H9 (cell line): ENCODE data around the gene TSSC4. TPM values are rescaled to one million over a fixed set of nuclear protein-coding genes. Genes with fewer than 3 reads are reported as not detected.

ENCODE experiments used
- DNase-seq: peaks from one replicate; pipeline ENCODE4 v3.0.0-alpha.2; 2017
- H2AFZ ChIP-seq: one replicate; pipeline ENCODE4 v1.6.1; 2013; ENCODE audit warnings: mild to moderate bottlenecking, low read length, control low read depth, moderate library complexity
- H2AK5ac ChIP-seq: 2 replicates; pipeline ENCODE4 v1.6.1; 2013; ENCODE audit warnings: low read length, control low read depth, mixed read lengths; ENCODE audit not compliant: insufficient read length
- H2BK120ac ChIP-seq: one replicate; pipeline ENCODE4 v1.6.1; 2013; ENCODE audit warnings: low read depth, mild to moderate bottlenecking, low read length, control low read depth, inconsistent platforms; ENCODE audit not compliant: poor library complexity, severe bottlenecking
- H2BK12ac ChIP-seq: 2 replicates; pipeline ENCODE4 v1.6.1; 2013; ENCODE audit warnings: low read length, control low read depth, mixed read lengths, low read depth; ENCODE audit not compliant: insufficient read length
- H2BK15ac ChIP-seq: 2 replicates; pipeline ENCODE4 v1.6.1; 2013; ENCODE audit warnings: low read depth, low read length, control low read depth
- H2BK20ac ChIP-seq: one replicate; pipeline ENCODE4 v1.6.1; 2013; ENCODE audit warnings: low read depth, mild to moderate bottlenecking, low read length, control low read depth, inconsistent platforms; ENCODE audit not compliant: poor library complexity, severe bottlenecking
- H2BK5ac ChIP-seq: 2 replicates; pipeline ENCODE4 v1.6.1; 2013; ENCODE audit warnings: low read length, control low read depth, mixed read lengths; ENCODE audit not compliant: insufficient read length
- H3K14ac ChIP-seq: 2 replicates; pipeline ENCODE4 v1.6.1; 2013; ENCODE audit warnings: low read length, control low read depth; ENCODE audit not compliant: insufficient read depth
- H3K18ac ChIP-seq: 2 replicates; pipeline ENCODE4 v1.6.1; 2013; ENCODE audit warnings: low read depth, mild to moderate bottlenecking, mixed read lengths, low read length, control low read depth; ENCODE audit not compliant: insufficient read length
- H3K23ac ChIP-seq: 2 replicates; pipeline ENCODE4 v1.6.1; 2013; ENCODE audit warnings: low read length, control low read depth, mixed read lengths, low read depth; ENCODE audit not compliant: insufficient read length
- H3K23me2 ChIP-seq: 2 replicates; pipeline ENCODE4 v1.6.1; 2013; ENCODE audit warnings: low read depth, mild to moderate bottlenecking, mixed read lengths, low read length, control low read depth; ENCODE audit not compliant: insufficient read length, poor library complexity, severe bottlenecking
- H3K27ac ChIP-seq: 2 replicates; pipeline ENCODE4 v1.5.1; 2013; ENCODE audit warnings: low read length, control low read depth, mixed read lengths, low read depth; ENCODE audit not compliant: insufficient read length
- H3K27me3 ChIP-seq: 2 replicates; pipeline ENCODE4 v1.6.1; 2013; ENCODE audit warnings: low read length, control low read depth, inconsistent platforms; ENCODE audit not compliant: insufficient read depth
- H3K4ac ChIP-seq: 2 replicates; pipeline ENCODE4 v1.6.1; 2013; ENCODE audit warnings: low read depth, mild to moderate bottlenecking, control low read depth, inconsistent platforms, low read length, moderate library complexity
- H3K4me1 ChIP-seq: 2 replicates; pipeline ENCODE4 v1.6.1; 2013; ENCODE audit warnings: low read length, control low read depth, inconsistent platforms; ENCODE audit not compliant: insufficient read depth
- H3K4me2 ChIP-seq: 2 replicates; pipeline ENCODE4 v1.6.1; 2013; ENCODE audit warnings: low read length, control low read depth, mixed read lengths; ENCODE audit not compliant: insufficient read length, insufficient read depth
- H3K56ac ChIP-seq: 2 replicates; pipeline ENCODE4 v1.6.1; 2013; ENCODE audit warnings: low read depth, mild to moderate bottlenecking, mixed read lengths, low read length, control low read depth; ENCODE audit not compliant: insufficient read length
- H3K79me1 ChIP-seq: 2 replicates; pipeline ENCODE4 v1.6.1; 2013; ENCODE audit warnings: low read depth, mild to moderate bottlenecking, moderate library complexity, low read length, control low read depth, inconsistent platforms; ENCODE audit not compliant: insufficient read depth, poor library complexity, severe bottlenecking
- H3K79me2 ChIP-seq: 2 replicates; pipeline ENCODE4 v1.6.1; 2013; ENCODE audit warnings: low read length, control low read depth, inconsistent platforms; ENCODE audit not compliant: insufficient read depth
- H3K9ac ChIP-seq: 2 replicates; pipeline ENCODE4 v1.6.1; 2013; ENCODE audit warnings: low read length, control low read depth, mixed read lengths; ENCODE audit not compliant: insufficient read length; ENCODE audit errors: extremely low read depth
- H3K9me3 ChIP-seq: one replicate; pipeline ENCODE4 v1.6.1; 2013; ENCODE audit warnings: low read depth, low read length, inconsistent platforms; ENCODE audit not compliant: control insufficient read depth
- H3T11ph ChIP-seq: one replicate; pipeline ENCODE4 v1.6.1; 2013; ENCODE audit warnings: mild to moderate bottlenecking, low read length, control low read depth, inconsistent platforms
- H4K20me1 ChIP-seq: one replicate; pipeline ENCODE4 v1.6.1; 2013; ENCODE audit not compliant: control insufficient read depth, insufficient read length, insufficient read depth
- H4K5ac ChIP-seq: 2 replicates; pipeline ENCODE4 v1.6.1; 2013; ENCODE audit warnings: low read depth, mild to moderate bottlenecking, mixed read lengths, low read length, control low read depth; ENCODE audit not compliant: insufficient read length
- H4K8ac ChIP-seq: replicated peaks from 2 replicates; pipeline ENCODE4 v1.6.1; 2013; ENCODE audit warnings: low read length, control low read depth, mixed read lengths, low read depth; ENCODE audit not compliant: insufficient read length
- H4K91ac ChIP-seq: 2 replicates; pipeline ENCODE4 v1.6.1; 2013; ENCODE audit warnings: low read depth, mild to moderate bottlenecking, moderate library complexity, mixed read lengths, low read length, control low read depth; ENCODE audit not compliant: insufficient read length
- H3K27ac Mint-ChIP-seq, 3 experiments: 2 replicates in 2 of 3; 3 replicates in 1 of 3; pipeline ENCODE4 v1.8.0; 2020 to 2021; ENCODE audit warnings: mixed read lengths in 3 of 3, mild to moderate bottlenecking in 1 of 3, moderate library complexity in 1 of 3
- H3K27me3 Mint-ChIP-seq: 2 replicates; pipeline ENCODE4 v1.8.0; 2021; ENCODE audit warnings: low read depth, mild to moderate bottlenecking, moderate library complexity, mixed read lengths
- H3K36me3 Mint-ChIP-seq, 3 experiments: 2 replicates in 2 of 3; 3 replicates in 1 of 3; pipeline ENCODE4 v1.8.0; 2020 to 2021; ENCODE audit warnings: low read depth in 3 of 3, mixed read lengths in 3 of 3; ENCODE audit not compliant: insufficient read depth in 1 of 3
- H3K4me1 Mint-ChIP-seq, 2 experiments: 2 replicates each; pipeline ENCODE4 v1.8.0; 2020; ENCODE audit warnings: mixed read lengths in 2 of 2
- H3K4me3 Mint-ChIP-seq, 2 experiments: 2 replicates in 1 of 2; 3 replicates in 1 of 2; pipeline ENCODE4 v1.8.0; 2020 to 2021; ENCODE audit warnings: mild to moderate bottlenecking in 2 of 2, mixed read lengths in 2 of 2, moderate library complexity in 1 of 2
- H3K9me3 Mint-ChIP-seq, 2 experiments: 2 replicates in 1 of 2; 3 replicates in 1 of 2; pipeline ENCODE4 v1.8.0; 2020; ENCODE audit warnings: mild to moderate bottlenecking in 2 of 2, mixed read lengths in 2 of 2, moderate library complexity in 1 of 2
- WGBS: extraction: QIAGEN DNeasy Blood & Tissue Kit; methylation state at CpG from one replicate; pipeline ENCODE4 v1.1.7; 2013; ENCODE audit warnings: missing lambda C conversion rate, low lambda C conversion rate, mixed read lengths; ENCODE audit not compliant: insufficient read length; ENCODE audit errors: extremely low coverage; 5-methylcytosine and 5-hydroxymethylcytosine counted together
- total RNA-seq: library from RNA; stranded (reverse); gene quantifications from 2 replicates; pipeline ENCODE4 v1.2.1, GENCODE V29; 2021
- TF ChIP-seq, protein P1 (sequence below): fragments of 200-600 bp; sonication (generic); conservative IDR thresholded peaks from 3 replicates; pipeline ENCODE4 v1.8.0; 2021; ENCODE audit warnings: antibody characterized with exemption, mild to moderate bottlenecking

Gene TSSC4
- total RNA-seq, 1 experiment from 2014 or later: 51.0 TPM

DNA sequence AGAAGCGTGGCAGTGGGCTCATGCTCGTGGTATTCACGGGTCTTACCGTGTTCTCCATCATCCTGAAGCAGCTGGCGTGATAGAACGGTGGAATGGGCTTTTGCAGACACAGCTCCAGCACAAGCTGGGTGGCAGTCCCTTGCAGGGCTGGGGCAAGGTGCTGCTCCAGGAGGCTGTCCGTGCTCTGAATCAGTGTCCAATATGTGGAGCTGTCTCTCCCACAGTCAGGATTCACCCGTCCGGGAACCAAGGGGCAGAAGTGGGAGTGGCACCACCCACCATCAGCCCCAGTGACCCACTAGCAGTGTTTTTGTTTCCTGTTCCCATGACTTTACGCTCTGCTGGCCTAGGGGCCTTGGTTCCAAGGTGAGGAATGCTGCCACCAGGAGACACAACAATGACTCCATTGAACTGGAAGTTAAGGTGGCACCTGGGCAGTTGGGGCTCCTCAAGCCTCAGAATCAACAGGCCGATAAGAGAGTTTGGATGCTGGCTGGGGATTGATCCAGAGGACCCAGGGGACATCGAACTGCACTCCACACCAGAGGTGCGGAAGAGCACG lies 40.4 kb upstream of the TSSC4 start:
- H2AK5ac ChIP-seq: no peak overlapping the region
- H3K27ac ChIP-seq: no peak overlapping the region
- no peaks in the 10 kb centered on the region for H4K20me1 ChIP-seq
- H3K27me3 ChIP-seq: no peaks in the 10 kb centered on the region
- TF ChIP-seq, protein P1, sequence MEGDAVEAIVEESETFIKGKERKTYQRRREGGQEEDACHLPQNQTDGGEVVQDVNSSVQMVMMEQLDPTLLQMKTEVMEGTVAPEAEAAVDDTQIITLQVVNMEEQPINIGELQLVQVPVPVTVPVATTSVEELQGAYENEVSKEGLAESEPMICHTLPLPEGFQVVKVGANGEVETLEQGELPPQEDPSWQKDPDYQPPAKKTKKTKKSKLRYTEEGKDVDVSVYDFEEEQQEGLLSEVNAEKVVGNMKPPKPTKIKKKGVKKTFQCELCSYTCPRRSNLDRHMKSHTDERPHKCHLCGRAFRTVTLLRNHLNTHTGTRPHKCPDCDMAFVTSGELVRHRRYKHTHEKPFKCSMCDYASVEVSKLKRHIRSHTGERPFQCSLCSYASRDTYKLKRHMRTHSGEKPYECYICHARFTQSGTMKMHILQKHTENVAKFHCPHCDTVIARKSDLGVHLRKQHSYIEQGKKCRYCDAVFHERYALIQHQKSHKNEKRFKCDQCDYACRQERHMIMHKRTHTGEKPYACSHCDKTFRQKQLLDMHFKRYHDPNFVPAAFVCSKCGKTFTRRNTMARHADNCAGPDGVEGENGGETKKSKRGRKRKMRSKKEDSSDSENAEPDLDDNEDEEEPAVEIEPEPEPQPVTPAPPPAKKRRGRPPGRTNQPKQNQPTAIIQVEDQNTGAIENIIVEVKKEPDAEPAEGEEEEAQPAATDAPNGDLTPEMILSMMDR: no peak
- H3K14ac ChIP-seq: peak overlapping the region; percentile 10; the same call in 1 of the 2 replicates
- H2BK5ac ChIP-seq: no peak overlapping the region
- Mint-ChIP-seq H3K27me3 (peaks cover 14% of the 10 kb centered on the region), H3K4me1 (peaks cover 0 to 6% of the 10 kb centered on the region in 2 experiments; a peak in 1 of 4 replicates), H3K9me3 (peaks cover 15 to 16% of the 10 kb centered on the region in 2 experiments), H3K36me3 (peaks cover 2 to 8% (median 4%) of the 10 kb centered on the region in 3 experiments; a peak in 2 of 7 replicates), H3K27ac (no peak overlapping the region; a peak in 1 of 7 replicates), H3K4me3 (no peak overlapping the region)
- no peak overlapping the region for H4K8ac ChIP-seq
- H3K9ac ChIP-seq: no peak overlapping the region
- no peak overlapping the region for H2BK20ac ChIP-seq
- no peak overlapping the region for H2BK120ac ChIP-seq
- H3K23ac ChIP-seq: no peak overlapping the region
- no peaks in the 10 kb centered on the region for H3K79me2 ChIP-seq
- no peak overlapping the region for H2BK12ac ChIP-seq
- no peak overlapping the region for H3K4ac ChIP-seq
- H3K56ac ChIP-seq: no peak overlapping the region
- no peak overlapping the region for H4K91ac ChIP-seq
- no peaks in the 10 kb centered on the region for H3K79me1 ChIP-seq
- H3K23me2 ChIP-seq: peaks cover under 1% of the 10 kb centered on the region
- H3K9me3 ChIP-seq: no peaks in the 10 kb centered on the region
- H3K4me1 ChIP-seq: no peaks in the 10 kb centered on the region
- no CpG with 5 or more reads among the region's 14 CpGs for WGBS
- H2AFZ ChIP-seq: no peak overlapping the region
- H4K5ac ChIP-seq: no peak overlapping the region
- no peak overlapping the region for H3T11ph ChIP-seq
- H2BK15ac ChIP-seq: no peak overlapping the region
- DNase-seq: no peak
- H3K18ac ChIP-seq: no peak overlapping the region
- no peak overlapping the region for H3K4me2 ChIP-seq
